ENCODE data around the gene ESPL1.

GRCh38 chr12:53320352-53321195, 52.5 kb downstream of the ESPL1 start:
- TF ChIP-seq CTCF (IDR thresholded peaks at IDR 0.05): no peak
- no peak for TF ChIP-seq POLR2A (IDR thresholded peaks at IDR 0.05)
